Activated T-cell treated with anti-CD3 and anti-CD28 coated beads for 4 hours (primary cell): Measurements from ENCODE around the gene JARID2.
"Not testable (repeated sequence)": the region's sequence is repeated elsewhere in the genome, so short reads cannot be mapped to it uniquely, and the experiment has no call there.

Source experiments
- DNase-seq: peaks from one replicate; pipeline ENCODE4 v3.0.0-alpha.2; 2020

The JARID2 gene

DNA sequence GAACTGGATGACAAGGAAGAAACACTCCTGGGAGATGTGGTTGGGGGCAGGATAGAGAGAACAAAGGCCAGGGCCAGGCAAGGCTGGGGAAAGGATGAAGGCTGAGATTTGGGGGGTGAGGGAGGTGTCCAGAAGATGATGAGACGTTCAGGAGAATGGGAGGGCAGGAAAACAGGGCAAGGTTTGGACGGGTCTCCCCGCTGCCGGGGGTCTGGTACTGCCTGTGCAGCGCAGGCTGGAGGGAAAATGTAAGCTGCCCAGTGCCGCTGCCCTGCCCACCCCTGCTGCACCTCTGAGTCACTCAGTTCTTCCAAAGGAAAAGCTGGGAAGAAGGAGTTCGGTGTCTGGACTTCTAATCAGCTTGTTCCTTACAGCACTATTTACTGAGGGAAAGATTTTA lies 286.1 kb downstream of the JARID2 start:
- DNase-seq, result no peak

DNA sequence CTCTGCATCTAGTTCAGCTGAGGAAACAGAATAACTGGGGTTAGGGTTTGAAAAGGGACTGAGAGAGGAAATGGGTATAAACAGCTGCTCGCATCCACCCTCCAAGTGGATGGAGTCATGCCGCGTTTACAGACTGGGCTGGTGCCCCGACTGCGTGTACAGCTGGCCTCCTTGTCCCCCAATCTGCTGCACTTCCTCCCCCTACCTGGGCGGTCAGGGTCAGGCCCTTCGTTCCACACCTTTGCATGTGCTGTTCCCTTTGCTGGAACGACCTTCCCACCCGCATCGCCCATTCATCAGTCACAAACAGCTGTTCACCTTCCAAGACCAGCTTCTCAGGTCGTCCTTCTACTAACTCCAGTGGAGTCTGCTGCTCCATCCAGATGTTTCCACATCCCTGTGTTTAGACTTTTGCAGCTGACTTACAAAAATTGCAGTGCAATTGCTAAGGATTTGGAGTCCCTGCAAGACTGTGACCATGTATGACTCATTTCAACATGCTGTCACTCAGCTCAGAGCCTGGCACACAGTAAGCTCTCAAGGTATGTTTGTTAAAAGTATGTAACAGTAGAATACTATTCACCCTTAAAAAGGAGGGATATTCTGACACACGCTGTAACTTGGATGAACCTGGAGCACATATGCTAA lies 287.6 kb downstream of the JARID2 start:
- DNase-seq, result no peak

DNA sequence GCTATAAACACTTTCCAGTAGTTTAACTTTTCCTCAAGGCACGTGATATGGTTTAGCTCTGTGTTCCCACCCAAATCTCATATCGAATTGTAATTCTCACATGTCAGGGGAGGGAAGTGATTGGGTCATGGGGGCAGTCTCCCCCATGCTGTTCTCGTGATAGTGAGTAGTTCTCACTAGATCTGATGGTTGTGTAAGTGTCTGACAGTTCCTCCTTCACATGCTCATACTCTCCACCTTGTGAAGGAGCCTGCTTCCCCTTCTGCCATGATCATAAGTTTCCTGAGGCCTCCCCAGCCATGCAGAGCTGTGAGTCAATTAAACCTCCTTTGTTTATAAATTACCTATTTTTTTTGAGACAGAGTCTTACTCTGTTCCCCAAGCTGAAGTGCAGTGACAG lies 289.1 kb downstream of the JARID2 start:
- DNase-seq, result no peak

DNA sequence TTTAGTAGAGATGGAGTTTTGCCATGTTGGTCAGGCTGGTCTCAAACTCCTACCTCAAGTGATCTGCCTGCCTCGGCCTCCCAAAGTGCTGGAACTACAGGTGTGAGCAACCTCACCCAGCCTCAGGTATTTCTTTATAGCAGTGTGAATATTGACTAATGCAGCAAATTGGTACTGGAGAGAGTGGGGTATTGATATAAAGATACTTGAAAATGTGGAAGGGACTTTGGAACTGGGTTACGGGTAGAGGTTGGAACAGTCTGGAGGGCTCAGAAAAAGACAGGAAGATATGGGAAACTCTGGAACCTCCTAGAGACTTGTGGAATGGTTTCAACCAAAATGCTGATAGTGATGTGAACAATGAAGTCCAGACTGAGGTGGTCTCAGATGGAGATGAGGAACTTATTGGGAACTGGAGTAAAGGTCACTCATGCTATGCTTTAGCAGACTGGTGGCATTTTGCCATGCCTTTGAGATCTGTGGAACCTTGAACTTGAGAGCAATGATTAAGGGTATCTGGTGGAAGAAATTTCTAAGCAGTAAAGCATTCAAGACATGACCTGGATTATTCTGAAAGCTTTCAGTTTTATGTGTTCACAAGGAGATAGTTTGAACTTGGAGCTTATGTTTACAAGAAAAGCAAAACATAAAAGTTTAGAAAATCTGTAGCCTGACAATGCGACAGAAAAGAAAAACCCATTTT lies 289.8 kb downstream of the JARID2 start:
- no peak for DNase-seq

DNA sequence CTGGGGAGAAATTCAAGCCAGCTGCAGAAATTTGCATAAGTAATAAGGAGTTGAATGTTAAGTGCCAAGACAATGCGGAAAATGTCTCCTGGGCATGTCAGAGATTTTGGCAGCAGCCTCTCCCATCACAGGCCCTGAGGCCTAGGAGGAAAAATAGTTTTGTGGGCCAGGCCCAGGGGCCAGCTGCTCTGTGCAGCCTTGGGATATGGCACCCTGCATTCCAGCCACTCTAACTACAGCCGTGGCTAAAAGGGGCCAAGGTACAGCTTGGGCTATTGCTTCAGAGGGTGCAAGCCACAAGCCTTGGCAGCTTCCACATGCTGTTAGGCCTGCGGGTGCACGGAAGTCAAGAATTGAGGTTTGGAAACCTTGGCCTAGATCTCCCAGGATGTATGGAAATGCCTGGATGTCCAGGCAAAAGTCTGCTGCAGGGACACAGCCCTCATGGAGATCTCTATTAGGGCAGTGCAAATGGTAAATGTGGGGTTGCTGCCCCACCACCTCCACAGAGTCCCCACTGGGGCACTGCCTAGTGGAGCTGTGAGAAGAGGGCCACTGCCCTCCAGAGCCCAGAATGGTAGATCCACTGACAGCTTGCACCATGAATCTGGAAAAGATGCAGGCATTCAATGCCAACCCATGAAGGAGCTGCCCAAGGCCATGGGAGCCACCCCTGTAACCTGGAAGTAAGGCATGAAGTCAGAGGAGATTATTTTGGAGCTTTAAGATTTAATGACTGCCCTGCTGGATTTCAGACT lies 290.5 kb downstream of the JARID2 start:
- DNase-seq, result no peak

DNA sequence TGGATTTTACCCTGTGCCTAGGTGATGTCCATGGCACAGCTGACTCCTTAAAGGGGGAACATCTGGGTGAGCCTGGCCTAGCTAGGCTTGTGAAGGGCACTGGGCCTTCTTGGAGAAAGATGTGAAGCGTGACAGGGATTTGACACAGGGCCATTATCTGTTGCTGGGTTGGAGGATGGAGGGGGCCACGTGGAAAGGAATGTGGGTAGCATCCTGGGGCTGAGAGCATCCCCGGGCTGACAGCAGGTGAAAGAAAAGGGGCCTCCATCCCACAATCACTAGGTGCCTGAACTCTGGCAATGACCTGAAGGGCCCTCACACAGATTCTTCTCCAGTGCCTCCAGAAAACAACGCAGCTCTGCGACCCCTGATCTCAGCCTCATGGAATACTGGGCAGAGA lies 292.2 kb downstream of the JARID2 start:
- DNase-seq, result no peak

DNA sequence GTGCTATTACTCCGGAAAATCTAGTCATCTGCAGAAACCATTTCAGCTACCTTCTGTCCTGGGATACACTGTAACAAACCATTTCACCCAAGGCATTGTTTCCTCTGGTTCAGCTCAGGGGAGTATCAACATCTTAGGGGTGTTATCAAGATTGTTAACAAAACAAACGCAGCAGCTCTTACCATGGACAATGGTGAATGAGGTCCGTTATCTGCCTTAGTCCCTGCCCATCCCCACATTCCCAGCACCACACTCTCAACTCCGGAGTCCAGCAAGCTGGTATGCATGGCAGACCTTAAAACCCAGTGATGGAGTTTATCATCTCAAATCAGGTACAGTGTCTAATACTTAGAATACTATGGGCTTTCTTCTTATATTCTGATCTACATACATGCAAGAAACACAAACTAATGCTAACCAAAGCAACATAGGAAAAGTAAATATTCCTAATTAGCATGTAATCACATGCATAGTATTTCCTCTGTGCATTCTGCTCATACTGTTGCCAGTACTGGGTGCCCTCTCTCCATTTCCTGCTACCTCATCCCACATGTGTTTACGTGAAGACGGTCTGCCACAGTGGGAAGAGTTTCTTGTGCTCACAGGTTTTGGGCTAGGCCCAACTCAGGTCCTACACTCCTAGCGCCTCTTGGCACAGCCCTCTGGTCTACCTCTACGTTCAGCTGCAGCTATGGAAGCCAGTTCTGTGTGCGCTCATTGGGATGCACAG lies 293.1 kb downstream of the JARID2 start:
- DNase-seq, result no peak

DNA sequence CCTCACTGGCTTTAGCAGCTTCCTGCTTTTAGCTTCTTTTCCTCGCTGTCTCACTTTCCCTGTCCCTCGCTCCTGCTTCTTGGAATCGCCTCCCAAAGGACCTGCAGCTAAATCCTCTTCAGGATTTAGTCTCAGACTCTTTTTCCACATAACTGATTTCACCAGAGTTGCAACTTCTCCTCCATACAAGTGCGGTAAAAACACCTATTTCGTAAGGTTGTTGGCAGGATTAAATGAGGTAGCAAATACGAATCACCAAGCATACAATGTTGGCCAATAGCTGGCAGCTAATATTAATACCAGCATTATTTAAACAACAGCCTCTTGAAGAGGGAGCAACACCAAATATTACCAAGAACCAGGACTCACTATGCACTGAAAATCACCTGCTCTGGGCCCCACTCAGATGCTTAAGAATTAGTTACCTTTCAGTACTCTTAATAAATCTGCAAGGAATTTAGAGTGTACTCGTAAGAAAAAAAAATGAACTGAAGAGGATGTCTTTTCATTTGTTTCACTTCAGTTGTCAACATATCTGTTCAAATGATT lies 293.9 kb downstream of the JARID2 start:
- no peak for DNase-seq

DNA sequence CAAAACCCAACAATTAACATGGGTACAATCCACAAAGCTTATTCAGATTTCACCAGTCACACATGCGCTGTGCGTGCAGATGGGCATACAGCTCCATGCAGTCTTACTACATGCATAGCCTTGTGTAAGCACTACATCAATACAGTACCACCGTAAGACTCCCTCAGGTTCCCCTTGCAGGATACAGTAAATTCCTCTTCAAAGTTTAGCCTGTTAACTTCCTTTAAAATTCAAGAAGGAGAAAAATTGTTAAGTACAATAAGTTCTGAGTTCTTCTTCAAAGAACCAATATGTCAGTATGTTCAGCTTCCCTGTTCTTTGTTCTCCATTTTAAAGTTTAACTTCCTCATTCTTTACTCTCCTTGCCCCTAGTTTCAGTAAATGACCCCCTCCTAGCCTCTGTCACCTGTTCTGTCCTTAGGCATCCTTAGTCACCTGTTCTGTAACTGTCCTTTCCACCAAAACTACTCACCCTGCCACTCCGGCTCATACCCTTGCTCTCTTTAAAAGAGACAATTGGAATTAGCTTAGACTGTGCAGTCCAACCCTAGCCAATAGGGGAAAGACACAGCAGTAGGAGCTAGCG lies 297.6 kb downstream of the JARID2 start:
- DNase-seq, result not testable (repeated sequence)

DNA sequence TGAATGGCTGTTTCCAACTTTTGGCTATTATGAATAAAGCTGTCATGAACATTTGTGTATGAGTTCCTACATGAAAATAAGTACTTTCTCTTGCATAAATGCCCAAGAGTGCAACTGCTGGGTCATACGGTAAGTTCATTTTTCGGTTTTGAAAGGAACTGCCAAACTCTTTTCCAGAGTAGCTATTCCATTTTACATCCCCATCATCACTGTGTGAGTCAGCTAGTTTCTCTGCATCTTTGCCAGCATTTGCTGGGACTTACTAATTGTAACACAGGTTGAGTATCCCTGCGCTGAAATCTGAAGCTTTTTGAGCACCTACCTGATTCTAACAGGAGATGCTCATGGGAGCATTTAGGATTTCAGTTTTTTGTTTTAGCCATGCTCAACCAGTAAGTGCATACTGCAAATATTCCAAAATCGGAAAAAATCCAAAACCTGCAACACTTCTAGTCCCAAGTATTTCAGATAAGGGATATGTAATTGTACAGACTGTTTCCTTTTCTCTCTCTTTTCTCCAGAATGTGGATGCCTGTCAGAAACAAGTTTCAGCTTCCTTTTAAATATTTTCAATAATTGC lies 298.5 kb downstream of the JARID2 start:
- DNase-seq, result no peak

DNA sequence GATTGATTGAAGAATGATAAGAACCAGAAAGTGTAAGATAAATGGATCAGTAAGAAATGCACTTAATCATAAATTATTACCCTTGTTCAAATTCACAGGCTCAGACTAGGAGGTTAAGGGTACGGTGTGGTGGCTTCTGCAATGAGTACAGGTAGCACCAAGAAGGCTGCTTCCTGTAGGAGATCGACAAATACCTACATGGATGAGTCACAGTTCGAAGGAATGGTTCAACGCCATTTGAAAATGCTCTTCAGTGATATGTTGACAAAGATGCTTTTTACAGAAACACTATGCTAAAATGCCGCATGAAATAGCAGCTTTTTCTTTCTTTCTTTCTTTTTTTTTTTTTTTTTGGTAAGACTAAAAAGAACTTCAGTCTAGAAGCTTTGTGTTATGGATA lies 300.7 kb downstream of the JARID2 start:
- DNase-seq, result no peak

DNA sequence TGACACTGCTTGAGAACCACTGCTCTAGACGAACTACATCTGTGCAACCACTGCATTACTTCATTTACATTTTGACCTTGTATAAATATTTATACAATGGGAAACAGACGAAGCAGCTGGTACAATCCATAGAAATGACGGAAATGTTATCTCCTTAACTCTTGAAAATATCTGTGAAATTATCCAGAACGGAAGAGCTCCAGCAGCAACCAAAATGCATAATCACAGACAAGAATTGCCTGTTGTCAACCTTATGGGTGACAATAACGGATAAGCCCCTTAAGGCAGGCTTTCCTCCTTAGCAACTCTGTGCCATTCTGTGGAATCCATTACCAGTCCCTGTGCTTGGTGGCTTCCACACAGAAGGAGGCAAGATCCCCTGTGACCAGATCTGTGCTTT lies 301.5 kb downstream of the JARID2 start:
- DNase-seq, result no peak

DNA sequence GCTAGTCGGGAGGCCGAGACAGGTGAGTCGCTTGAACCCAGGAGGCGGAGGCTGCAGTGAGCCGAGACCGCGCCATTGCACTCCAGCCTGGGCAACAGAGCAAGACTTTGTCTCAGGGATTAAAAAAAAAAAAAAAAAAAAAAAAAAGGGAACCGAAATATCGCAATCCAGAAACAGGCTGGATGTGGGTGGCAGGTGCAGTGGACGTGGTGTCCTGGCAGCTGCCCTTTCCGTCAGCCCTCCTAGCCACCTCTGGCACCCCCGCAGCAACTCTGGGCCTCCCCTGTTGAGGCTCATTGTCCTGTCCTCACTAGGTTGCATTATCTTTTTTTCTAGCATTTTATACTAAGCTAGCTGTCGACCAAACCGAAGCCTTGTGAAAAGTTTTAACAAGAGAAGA lies 303.5 kb downstream of the JARID2 start:
- no peak for DNase-seq

DNA sequence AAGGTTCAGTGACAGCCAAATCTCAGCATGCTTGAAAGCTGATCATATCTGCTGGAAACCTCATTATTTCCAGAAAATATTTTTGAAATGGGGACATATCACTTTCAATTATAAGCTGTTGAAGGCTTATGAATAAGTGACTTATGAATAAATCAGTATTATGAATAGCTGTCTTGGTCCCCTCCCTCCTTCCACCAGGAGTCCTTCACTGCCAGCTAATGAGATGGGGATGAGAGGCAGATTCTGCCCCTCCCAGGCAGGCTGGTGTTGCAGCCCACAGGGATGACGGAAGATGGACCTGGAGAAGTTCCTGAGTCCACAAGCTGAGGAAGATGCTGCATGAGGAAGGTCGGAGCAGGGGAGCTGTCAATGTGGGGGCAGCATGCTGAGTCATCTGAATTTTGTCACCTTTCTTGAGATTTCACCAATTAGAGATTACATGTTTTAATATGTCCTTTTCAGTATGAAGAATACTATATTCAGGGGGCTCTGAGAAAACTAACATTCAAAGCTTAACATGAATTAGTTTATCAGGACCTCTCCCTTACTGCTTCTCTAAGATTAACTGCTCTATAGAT lies 304.8 kb downstream of the JARID2 start:
- DNase-seq, result no peak

DNA sequence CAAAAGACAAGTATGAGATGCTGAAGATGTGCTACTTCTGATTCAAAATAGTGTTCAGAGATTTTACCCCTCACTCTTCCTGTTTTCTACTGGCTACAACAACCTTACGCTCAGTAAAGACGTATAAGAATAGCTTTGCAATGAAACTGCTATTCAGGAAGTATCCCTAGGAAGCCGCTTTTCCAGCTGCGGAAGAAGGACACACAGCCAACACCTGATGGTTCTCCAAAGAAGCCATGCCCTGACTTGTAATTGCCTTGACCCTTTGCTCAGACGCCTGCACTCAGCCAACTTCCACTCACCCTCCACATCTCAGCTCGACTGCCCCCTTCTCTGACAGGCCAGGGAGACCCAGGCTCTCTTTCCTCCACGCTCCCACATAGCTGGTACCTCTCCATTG lies 305.4 kb downstream of the JARID2 start:
- DNase-seq, result no peak

DNA sequence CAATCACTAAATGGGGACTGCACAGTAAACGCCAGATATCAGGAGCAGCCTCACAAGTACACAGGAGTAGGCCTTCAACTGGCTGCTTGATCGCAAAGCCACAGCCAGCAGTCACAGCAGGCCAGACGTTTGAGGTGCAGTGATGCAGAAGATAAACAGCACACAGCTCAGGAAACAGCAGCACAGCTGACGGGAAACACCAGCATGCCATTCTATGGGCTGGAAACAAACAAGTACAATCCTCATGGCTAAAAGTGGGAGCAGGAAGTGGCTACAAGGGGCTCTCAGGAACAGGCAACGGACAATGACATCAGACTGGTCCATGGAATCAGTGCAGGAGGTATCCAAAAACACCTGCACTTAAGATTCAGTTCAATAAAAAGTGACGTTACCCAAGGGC lies 305.9 kb downstream of the JARID2 start:
- no peak for DNase-seq

DNA sequence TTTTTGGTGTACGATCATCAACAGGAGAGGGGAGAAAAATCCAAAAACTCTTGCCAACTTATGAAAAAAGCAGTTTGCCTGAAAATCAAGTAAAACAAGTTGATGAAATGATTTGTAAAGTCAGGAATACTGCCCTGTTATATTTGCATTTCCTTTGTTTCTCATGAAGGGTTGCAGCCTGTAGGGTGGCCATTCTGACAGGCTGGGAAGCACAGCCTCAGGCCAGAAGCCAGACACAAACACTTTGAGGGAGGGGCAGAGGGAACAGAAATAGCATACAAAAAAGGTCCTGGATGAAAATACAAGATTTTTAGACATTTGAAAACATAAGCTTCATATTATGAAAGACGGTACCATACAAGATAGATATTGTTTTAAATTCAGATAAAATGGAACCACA lies 307.2 kb downstream of the JARID2 start:
- no peak for DNase-seq

DNA sequence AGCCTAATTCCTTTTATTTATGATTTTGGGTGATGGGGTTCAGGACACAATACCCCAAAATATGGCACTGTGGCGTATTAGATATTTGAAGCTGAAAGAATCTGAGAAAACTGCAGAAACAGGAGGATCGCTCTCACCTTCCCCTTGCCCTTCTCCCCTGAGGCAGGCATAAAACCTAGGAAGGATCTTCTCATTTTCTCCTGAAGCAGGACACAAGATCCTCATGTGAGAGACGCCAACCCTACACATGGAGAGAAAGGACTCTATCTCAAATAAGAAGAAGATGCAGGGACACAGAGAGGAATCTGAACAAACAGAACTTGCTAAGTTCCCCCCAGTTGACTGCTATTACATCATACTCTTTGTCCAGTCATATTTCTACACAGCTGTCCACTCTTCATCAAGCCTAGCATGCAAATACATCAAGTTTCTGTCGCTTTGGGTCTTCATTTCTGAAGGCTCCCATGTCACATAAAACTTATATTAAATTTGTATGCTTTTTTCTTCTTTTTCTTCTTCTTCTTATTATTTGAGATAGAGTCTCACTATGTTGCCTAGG lies 307.9 kb downstream of the JARID2 start:
- DNase-seq, result no peak

DNA sequence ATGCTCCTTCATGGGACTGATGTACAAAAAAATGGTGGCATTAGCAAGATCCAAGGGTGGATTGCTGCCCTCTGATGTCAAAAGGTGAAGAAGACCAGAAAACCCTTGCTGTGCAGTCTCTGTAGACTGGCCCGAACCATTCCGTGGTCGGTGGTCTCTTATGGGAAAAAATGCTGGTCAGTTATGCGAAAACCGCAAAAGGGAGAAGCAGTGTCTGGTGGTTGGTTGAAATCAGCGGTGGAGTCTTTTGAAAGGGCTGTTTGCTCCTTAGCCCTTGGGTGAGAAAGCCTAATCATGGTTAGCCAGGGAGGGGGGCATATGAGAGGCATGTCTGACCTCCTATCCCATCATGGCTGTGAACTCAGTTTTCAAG lies 308.8 kb downstream of the JARID2 start:
- DNase-seq, result no peak

DNA sequence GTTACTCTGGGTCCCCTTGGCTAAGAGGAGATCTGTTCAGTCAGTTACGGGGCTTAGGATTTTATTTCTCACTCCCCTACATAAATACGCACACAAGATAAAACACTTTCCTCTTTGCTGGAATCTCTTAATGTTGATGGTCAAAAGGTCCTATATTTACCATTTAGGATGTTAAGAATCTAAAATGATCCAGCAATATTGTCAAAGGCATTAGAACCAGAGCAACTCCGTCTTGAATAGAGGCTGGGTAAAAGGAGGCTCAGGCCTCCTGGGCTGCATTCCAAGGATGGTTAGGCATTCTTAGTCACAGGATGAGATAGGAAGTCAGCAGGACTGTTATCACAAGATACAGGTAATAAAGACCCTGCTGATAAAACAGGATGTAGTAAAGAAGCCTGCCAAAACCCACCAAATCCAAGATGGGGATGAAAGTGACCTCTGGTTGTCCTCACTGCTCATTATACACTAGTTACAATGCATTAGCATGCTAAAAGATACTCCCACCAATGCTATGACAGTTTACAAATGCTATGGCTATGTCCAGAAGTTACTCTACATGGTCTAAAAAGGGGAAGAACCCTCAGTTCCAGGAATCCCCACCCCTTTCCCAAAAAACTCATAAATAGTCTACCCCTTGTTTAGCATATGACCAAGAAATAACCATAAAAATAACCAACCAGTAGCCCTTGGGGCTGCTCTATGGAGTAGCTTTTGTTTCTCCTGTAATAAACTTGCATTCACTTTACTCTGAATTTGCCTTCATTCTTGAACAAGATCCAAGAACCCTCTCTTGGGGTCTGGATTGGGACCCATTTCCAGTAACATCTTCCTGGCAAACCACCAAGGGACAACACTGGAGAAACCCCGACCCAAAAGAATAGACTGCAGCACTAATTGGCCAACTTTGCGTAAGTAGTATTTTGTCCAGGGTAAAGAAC lies 309.5 kb downstream of the JARID2 start:
- no peak for DNase-seq

DNA sequence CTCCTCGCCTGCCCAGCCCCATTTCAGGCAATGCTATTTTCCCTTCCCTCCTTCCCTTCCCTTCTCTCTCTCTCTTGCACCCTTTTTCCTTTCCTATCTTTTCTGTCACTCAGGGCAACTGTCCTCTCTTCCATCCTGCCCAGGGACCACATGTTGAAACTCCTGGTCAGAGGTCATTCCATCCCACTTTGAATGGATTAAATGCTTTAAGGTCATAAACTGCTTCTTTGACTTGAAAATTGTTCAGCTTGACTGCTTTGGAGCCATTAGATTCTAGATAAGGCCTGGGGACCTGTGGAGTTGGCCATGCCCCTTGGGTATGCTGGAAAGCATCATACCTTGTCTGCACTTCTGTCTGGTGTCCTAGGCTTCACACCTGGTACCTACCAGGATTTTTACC lies 310.8 kb downstream of the JARID2 start:
- no peak for DNase-seq
